NCI-H460 (cell line): ENCODE results near the gene WDR38. TPM values are rescaled to one million over a fixed set of nuclear protein-coding genes. Genes with fewer than 3 reads are reported as not detected.
"Not testable (repeated sequence)": the region's sequence is repeated elsewhere in the genome, so short reads cannot be mapped to it uniquely, and the experiment has no call there.

Experiments
- DNase-seq: peaks from one replicate; pipeline ENCODE4 v3.0.0-alpha.2; 2016; ENCODE audit warnings: low read depth; ENCODE audit errors: extremely low read depth
- total RNA-seq: library from RNA; depleted of rRNA; stranded (reverse); fragments of >200 nt; shearing (Covaris generic); gene quantifications from 2 replicates; pipeline ENCODE4 v1.2.3, GENCODE V29; 2014

Gene WDR38
- total RNA-seq, 1 experiment from 2014 or later = not detected

DNA sequence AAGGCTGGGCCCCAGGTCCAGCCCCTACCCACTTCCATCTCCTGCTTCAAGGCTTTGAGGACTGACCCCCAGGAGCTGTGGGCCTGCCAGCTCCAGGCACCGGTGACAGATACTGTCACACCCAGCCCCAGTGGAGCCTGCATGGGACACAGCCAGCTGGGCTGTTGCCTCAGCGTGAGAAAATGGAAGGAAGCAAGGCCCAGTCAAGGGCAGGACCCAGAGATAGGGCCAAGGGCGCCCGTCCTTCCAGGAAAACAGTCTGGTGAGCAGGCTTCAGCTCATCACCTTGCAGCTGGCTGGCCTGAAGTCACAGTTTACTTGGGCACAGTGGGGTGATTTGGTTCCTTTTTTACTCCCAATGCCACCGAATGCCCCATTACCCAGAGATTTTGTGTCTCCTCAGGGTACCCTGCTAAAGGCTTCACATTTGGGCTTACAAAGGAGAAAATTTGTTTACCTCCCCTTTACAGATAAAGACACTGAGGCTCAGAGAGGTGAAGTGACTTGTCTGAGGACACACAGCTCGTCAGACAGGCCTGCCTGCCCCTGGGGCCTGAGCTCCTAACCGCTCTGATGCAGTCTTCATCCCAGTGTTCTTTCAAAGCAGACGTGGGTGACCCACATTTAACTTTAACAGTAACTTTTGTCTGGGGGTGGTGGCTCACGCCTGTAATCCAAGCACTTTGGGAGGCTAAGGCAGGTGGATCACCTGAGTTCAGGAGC is 21.5 kb upstream of the WDR38 start:
- no peak for DNase-seq

DNA sequence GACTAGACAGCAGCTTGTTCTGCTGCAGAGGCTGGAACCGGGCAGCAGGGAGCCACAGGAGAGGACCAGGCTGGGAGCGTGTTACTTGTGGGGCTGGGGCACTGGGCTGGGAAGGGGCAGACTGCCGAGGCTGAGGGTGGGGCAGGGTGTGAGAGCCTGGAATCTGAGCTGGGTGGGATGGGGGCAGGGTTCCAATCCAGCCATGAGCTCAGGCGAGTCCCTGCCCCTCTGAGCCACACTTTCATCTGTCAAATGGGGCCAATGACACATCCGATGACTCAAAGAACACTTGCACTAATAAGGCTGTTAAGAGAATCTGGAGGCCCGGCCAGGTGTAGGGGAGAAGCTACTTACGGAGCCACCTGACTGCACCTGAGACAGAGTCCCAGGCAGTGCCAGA is 18.7 kb upstream of the WDR38 start:
- peak; percentile 80 for DNase-seq

DNA sequence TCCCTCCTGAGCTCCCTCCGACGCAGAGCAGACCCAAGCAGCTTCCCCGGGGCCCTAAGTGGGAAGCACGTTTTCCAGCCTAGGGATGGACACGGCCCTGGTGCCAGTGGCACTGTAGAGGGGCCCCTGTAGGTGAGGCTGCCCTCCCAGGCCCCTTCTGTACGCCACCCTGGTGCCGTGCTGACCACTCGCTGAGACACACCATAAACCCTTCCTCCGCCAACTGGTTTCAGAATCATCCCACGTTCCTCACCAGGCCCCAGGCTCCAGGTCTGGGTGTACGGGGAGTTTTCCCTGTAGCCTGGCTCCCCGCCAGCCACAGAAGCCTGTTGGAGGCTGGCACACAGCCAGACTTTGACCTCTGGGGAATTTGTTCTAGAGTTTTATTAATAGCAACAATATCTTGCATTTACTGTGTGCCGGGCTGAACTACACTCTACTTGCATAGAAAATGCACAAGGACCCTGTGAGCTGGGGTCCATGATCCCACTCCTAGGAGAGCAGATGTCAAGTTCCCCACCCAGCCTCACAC is 18.2 kb upstream of the WDR38 start:
- peak; percentile 75 for DNase-seq

DNA sequence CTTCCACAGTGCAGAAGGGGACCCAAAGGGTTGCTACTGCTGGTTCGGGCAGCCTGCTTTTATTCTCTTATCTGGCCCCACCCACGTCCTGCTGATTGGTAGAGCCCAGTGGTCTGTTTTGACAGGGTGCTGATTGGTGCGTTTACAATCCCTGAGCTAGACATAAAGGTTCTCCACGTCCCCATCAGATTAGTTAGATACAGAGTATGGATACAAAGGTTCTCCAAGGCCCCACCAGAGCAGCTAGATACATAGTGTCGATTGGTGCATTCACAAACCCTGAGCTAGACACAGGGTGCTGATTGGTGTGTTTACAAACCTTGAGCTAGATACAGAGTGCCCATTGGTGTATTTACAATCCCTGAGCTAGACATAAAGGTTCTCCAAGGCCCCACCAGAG is 15.1 kb upstream of the WDR38 start:
- not testable (repeated sequence) for DNase-seq

DNA sequence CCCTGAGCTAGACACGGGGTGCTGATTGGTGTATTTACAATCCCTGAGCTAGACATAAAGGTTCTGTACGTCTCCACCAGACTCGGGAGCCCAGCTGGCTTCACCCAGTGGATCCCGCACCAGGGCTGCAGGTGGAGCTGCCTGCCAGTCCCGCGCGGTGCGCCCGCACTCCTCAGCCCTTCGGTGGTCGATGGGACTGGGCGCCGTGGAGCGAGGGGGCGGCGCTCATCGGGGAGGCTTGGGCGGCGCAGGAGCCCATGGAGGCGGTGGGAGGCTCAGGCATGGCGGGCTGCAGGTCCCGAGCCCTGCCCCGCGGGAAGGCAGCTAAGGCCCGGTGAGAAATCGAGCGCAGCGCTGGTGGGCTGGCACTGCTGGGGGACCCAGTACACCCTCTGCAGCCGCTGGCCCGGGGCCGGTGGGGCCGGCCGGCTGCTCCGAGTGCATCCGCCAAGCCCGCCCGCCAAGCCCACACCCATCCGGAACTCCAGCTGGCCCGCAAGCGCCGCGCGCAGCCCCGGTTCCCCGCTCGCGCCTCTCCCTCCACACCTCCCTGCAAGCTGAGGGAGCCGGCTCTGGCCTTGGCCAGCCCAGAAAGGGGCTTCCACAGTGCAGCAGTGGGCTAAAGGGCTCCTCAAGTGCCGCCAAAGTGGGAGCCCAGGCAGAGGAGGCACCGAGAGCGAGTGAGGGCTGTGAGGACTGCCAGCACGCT is 14.5 kb upstream of the WDR38 start:
- not testable (repeated sequence) for DNase-seq

DNA sequence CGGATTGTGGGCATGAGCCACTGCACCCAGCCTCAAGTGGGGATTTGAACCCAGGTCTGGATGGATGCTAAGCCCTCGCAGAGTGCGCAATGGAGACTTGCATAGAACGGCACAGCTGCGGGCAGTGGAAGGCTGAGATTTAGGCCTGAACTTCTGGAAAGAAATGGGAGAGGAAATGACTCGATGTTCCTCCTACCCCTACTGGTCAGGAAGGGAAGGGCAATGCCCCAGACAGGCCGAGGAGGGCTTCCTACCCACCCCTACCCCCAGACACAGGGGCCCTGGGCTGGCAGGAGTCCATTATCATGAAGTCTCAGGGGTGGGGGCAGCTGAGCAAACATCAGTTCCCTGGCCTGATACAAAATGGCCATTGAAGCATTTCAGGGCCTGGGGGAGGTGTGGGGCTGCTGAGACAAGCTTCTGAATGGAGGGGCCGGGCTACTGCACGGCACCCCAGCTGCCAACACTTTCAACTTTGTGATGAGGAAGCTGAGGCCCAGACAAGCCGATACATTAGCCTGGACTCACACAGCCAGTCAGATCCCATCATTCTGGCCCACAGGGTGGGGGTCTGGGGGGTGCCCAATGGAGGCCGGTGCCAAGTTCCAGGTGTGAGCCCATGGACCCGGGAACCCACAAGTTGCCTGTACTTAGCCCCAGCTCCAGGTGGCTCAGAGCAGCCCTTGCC is 13.5 kb upstream of the WDR38 start:
- DNase-seq = no peak

DNA sequence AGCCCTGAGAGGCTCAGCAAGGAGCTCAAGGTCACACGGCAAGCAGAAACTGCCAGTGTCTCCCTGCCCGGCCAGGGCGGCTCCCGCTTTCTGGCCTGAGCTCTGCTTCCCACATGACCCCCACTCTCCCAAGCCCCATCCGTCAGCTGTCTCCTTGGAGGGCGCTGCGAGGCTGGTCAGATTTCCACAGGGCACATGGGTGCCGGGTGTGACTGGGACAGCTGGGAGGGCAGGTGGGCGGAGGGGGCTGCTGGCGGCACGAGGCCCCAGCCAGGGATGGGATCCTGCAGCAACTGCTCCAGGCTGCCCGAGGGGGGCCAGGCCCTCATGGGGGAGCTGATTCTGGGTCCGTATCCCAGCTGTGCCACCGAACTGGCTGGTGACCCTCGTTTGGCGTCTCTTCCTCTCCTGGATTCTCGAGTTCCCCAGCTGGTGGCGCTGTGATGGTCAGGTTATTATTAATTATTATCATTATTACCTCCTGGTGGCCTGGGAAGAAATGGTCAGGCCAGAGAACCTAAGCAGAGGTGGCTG is 12.9 kb upstream of the WDR38 start:
- no peak for DNase-seq

DNA sequence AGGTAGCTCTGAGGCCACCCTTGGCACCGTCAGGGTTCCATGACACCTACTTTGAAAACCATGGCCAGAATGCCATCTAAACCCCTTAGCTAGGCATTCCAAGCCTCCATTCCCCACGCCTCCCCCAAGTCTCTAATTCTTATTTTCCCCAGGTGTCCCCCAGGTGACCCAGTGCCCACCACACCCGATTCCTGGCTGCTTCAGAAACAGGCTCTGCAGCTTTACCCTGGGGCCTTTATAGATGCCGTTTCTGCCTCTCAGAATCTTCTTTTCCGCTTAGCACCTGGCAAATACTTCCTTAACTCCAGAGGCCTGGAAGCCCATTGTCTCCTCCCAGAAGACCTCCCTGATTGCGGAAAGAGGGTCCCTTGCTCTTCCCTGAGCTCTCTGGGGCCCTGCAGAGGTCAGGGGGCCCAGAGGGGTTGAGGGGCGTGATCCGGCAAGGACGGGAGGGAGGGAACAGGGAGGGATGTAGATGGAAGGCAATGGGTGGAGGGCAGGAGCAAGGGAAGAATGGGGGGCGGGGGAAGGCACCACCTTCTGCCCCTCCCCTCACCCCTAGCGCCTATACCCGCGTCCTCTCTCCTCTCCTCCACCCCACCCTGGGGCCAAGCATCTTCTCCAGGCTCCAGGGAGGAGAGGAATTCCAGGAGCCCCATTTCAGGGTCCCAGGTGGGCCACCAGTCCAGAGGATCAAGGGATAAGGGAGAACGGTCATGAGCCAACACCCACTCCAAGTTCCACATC is 12.0 kb upstream of the WDR38 start:
- DNase-seq = no peak

DNA sequence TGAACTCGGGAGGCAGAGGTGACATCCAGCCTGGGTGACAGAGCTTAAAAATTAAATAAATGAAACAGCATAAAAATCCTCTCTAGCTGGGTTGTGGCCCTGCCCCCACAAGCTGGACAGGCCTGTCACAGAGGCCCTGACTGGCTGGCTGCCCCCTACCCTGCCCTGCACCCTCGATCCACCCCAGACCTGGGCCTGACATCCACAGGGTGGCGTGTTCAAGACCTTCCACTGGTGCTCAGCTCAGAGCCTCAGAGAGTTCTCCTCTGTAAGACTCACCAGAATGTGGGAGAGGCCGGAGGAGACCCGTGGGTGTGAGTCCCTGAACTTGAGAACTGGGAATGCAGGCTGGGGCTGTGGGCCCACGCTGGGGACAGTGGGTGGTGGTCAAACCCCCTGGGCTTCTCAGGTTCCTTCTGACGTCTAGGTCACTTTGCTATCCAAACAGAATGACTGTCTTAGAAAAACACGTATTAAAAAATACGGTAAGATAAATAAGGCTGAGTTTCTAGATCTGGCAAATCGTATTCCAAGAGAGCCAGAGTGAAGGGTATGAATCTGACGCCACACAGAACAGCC is 9.7 kb upstream of the WDR38 start:
- DNase-seq = no peak

DNA sequence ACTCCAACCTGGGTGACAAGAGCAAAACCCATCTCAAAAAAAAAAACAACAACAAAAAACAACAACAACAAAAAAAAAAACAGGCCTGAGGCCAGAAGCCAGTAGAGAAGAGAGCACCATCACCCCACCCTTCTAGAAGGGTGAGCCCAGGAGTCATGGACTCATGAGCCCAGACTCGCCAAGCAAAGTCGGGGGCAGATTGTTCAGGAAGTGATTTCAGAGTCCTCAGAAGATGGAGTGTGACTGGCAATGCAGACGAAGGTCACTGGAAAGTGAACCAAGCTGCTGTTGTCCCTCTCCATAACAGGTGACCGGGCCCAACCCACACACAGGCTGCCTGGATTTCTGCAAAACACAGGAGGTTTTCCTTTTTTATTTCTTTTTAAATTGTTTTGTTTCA is 9.0 kb upstream of the WDR38 start:
- no peak for DNase-seq

DNA sequence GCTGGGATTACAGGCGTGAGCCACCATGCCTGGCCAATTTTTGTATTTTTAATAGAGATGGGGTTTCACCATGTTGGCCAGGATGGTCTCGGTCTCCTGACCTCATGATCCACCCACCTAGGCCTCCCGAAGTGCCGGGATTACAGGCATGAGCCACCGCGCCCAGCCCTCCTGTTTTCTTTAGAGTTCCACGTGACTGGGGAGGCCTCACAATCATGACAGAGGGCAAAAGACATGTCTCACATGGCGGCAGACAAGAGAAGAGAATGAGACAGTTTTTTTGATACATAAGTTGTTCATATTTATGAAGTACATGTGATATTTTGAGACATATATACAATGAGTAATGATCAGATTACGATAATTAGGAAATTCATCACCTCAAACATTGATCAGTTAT is 6.8 kb upstream of the WDR38 start:
- DNase-seq = not testable (repeated sequence)

DNA sequence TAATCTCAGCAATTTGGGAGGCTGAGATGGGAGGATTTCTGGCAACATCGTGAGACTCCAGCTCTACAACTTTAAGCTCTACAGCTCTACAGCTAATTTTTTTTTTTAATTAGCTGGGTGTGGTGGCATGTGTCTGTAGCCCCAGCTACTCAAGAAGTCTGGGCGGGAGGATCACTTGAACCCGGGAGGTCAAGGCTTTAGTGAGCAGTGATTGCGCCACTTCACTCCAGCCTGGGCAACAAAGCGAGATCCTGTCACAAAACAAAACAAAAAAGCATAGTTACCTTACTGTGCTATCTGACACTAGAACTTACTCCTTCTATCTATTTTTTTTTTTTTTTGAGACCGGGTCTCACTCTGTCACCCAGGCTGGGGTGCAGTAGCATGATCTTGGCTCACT is 6.3 kb upstream of the WDR38 start:
- no peak for DNase-seq

DNA sequence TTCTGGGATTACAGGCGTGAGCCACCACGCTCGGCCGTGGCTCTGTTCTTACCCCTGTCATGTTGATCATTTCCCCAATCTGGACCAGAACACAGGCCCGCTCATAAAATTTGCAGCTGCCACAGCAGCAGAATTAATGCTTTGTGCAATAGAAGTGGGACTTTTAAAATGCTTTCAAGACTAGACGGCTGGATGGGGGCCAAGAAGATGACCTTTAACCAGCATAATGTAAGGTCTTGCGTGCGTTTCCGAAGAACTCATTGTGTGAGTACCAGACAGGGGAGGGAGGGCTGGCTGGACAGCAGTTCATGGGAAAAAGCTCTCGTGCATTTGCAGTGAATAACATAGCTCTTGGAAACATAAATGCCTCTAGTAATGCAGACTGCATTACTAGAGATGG is 3.5 kb upstream of the WDR38 start:
- DNase-seq = peak; percentile 65

DNA sequence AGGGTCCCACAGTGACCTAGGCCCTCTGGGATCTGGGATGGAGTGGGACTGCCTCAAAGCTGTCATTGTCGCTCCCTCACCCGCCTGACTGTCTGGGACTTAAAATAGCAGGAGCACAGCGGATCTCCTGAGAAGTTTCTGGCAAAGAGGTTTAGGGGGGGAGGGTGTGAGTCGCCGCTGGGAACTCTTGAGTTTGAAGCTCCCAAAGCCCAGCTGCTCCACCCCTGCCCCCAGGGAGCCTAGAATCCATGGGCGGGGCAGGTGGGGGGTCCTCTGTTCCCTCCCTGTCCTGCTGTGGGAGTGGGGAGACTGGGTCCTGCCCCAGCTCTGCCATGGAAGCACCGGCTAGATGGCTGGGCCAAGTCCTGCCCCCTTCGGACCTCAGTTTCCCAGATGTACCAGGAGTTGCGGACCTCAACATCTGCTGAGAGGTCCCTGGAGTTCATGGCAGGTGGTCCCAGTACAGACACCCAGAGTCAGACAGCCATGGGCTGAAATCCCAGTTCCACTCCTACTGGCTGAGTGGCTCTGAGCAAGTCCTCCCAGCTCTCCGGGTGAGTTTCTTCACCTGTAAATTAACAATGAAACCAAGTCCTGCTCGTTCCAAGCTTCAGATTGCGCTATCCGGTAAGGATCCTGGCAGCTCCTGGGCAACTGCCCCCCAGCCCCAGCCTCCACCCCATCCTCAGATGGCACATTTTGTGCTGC is 985 bp upstream of the WDR38 start:
- DNase-seq = no peak

DNA sequence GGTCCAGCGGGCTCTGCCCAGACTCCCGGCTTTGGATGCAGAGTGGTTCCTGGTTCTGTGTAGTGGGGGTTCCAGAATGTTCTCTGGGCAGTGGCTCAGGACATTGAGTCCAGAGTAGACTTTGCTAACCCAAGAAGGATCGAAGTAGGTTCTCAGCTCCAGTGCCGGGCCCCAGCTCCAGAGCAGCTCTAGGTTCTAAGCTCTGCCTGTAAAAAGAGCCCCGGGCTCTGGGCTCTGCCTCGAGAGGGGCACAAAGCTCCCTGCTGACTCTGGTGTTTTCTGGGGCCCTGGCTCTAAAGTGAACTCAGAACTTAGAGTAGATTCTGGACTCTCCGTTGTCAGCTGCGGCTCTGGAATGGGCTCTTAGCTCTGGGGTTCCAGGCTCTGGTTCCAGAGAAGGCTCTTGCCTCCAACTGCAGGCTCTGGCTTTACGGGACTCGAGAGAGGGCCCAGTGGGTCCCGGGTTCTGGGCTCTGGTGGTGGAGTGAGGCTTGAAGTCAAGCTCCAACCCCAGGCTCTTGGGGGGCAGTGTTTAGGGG is 414 bp downstream of the WDR38 start:
- DNase-seq = no peak

DNA sequence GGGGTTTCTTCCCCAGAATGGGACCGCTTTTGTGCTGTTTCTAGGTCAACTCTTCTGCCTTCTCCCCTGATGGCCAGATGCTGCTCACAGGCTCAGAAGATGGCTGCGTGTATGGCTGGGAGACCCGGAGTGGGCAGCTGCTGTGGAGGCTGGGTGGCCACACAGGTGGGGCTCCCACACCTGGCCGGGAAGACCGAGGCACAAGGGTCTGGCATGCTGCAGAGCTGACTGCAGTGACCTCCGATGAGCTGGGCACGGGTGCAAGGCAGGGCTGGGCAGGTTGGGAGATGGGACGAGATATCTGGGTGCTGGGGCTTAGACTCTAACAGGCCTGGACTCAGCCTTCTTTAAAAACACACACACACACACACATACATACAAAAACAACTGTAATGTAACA is 901 bp downstream of the WDR38 start:
- DNase-seq = no peak

DNA sequence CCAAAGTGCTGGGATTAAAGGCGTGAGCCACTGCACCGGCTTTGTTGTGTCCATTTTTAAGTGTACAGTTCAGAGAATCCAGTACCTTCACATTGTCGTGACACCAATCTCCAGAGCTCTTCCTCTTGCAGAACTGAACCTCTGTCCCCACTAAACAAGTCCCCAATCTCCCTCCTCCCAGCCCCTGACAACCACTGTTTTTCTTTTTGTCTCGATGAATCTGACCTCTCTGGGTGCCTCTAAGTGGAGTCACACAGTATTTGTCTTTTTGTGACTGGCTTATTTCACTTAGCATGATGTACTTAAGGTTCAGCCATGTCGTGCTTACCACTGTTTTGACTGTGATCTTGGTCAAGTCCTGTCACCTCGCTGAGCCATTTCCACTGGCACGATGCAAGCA is 1.6 kb downstream of the WDR38 start:
- no peak for DNase-seq

DNA sequence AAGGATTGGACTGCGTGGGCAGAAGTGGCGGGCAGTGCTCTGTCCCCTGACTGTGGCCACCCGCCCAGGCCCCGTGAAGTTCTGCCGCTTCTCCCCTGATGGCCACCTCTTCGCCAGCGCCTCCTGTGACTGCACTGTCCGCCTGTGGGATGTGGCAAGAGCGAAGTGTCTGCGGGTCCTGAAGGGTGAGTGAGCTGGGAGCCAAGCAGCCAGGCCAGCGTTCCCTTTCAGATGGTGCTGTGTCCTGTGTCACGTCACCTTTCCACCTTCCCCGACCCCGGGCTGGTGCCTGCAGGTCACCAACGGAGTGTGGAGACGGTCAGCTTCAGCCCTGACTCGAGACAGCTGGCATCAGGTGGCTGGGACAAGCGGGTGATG is 2.3 kb downstream of the WDR38 start:
- DNase-seq = no peak
